Right atrium auricular region (tissue), 2 donors: ENCODE results near the gene MAML1. TPM values are rescaled to one million over a fixed set of nuclear protein-coding genes. Genes with fewer than 3 reads are reported as not detected.
"Not testable (repeated sequence)": the region's sequence is repeated elsewhere in the genome, so short reads cannot be mapped to it uniquely, and the experiment has no call there.

Experiments used
- DNase-seq: peaks from one replicate; pipeline ENCODE4 v3.0.0-alpha.2; 2019; ENCODE audit warnings: low spot score
- H3K27ac ChIP-seq, 2 donors: fragments of 200-600 bp; sonication (generic); 1 replicate in 1 of 2; 2 replicates in 1 of 2; pipeline ENCODE4 v1.5.1; 2016 to 2019
- H3K27me3 ChIP-seq, 2 donors: fragments of 200-600 bp; sonication (generic); one replicate each; pipeline versions ENCODE4 v1.5.1 to v1.6.0; 2017 to 2019
- H3K36me3 ChIP-seq: fragments of 200-600 bp; sonication (generic); one replicate; pipeline ENCODE4 v1.5.1; 2016
- H3K4me1 ChIP-seq, 2 donors: fragments of 200-600 bp; sonication (generic); one replicate each; pipeline versions ENCODE4 v1.5.1 to v1.6.0; 2017 to 2019
- H3K4me3 ChIP-seq, 2 donors: fragments of 200-600 bp; sonication (generic); 1 replicate in 1 of 2; 2 replicates in 1 of 2; pipeline ENCODE4 v1.5.1; 2017 to 2019; ENCODE audit warnings: mild to moderate bottlenecking in 1 of 2, moderate library complexity in 1 of 2
- H3K9me3 ChIP-seq, 2 donors: fragments of 200-600 bp; sonication (generic); one replicate each; pipeline ENCODE4 v1.5.1; 2019
- CTCF ChIP-seq, 2 donors: fragments of 200-600 bp; sonication (generic); IDR thresholded peaks; one replicate each; pipeline ENCODE4 v1.5.1; 2019; ENCODE audit warnings: antibody characterized with exemption in 2 of 2
- total RNA-seq, 2 donors: library from RNA; depleted of rRNA; stranded (reverse); fragments of >200 nt; gene quantifications; one replicate each; pipeline ENCODE4 v1.1.0, GENCODE V29; 2016

MAML1 gene
- total RNA-seq, 2 donors from 2014 or later: 10.8 to 16.6 TPM

- no peak for DNase-seq
- TF ChIP-seq CTCF (IDR thresholded peaks at IDR 0.05): no peak
- no peaks in the 10 kb centered on the region for H3K27me3 ChIP-seq
- no peaks in the 10 kb centered on the region for H3K9me3 ChIP-seq
- no peak overlapping the region for H3K27ac ChIP-seq
- H3K4me1 ChIP-seq: peaks cover 0 to 22% of the 10 kb centered on the region in 2 donors
- H3K4me3 ChIP-seq: no peak overlapping the region
- no peaks in the 10 kb centered on the region for H3K36me3 ChIP-seq
Measured at GRCh38 chr5:179788193-179788854, 55.7 kb downstream of the MAML1 start.

GRCh38 chr5:179789278-179789677 is 56.7 kb downstream of the MAML1 start:
- not testable (repeated sequence) for DNase-seq, H3K27me3 ChIP-seq, H3K4me3 ChIP-seq, H3K9me3 ChIP-seq, H3K36me3 ChIP-seq, H3K27ac ChIP-seq
- peaks cover 0 to 32% of the 10 kb centered on the region in 2 donors for H3K4me1 ChIP-seq

- no peaks in the 10 kb centered on the region for H3K9me3 ChIP-seq
- H3K4me3 ChIP-seq: no peak overlapping the region
- H3K27me3 ChIP-seq: no peaks in the 10 kb centered on the region
- no peak for TF ChIP-seq CTCF (IDR thresholded peaks at IDR 0.05)
- H3K36me3 ChIP-seq: peaks cover under 1% of the 10 kb centered on the region
- H3K4me1 ChIP-seq: peaks cover 0 to 55% of the 10 kb centered on the region in 2 donors
- DNase-seq: no peak
- peak overlapping the region; percentile 64 to 78 for H3K27ac ChIP-seq
Measured at GRCh38 chr5:179791881-179792611, 59.4 kb downstream of the MAML1 start.

DNA sequence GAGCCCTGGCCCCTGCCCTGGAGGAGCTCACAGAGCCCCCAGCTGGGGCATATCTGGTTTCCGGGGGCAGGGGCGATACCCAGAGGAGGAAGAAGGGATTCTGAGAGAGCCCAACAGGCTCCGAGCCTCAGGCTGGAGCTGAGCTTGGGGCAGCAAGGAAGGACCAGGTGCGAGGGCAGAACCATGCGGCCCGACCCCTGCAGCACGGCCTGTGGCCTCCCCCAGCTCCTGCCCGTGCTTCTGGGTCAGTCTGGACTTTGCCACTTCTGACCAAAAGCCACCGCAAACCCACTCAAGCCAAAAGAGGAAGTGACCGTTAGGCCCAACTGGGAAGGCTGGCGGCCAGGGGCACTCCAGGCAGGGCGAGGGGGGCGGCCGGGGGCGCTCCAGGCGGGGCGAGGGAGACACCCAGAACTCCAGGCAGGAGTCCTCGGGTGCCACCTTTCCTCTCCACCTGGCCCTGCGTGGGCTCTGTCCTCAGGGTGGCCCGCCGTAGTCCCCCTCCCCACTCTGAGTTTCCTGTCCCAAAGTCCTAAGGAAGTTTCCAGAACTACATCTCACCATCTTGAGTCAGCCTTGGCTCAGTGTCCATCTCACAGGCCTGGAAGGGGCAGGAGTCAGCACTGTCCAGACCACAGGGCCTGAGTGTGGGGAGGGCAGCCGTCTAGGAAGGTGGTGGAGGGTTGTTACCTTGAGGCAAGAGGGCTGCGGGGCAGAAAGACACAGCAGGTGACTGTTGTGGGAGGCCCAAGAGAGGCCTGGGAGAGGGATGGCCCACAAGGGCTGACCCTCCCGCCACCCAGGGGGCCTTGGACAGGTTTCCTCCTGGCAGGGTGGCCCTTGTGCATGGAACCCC is 60.2 kb downstream of the MAML1 start:
- no peak for TF ChIP-seq CTCF (IDR thresholded peaks at IDR 0.05)
- Histone ChIP-seq H3K36me3 (peaks cover 8% of the 10 kb centered on the region), H3K27ac (peak overlapping the region; percentile 64 to 78), H3K4me3 (peak overlapping the region in 1 of 2 donors; percentile 64), H3K9me3 (no peaks in the 10 kb centered on the region), H3K27me3 (no peaks in the 10 kb centered on the region), H3K4me1 (peaks cover 0 to 56% of the 10 kb centered on the region in 2 donors)
- DNase-seq: no peak

GRCh38 chr5:179793468-179794139 is 61.0 kb downstream of the MAML1 start, which contains the start of gene LTC4S:
TSS of gene LTC4S (plus strand) at chr5:179793986. CDS start at chr5:179794081, 95 bp downstream.
- peak; percentile 88 for DNase-seq
- TF ChIP-seq CTCF (IDR thresholded peaks at IDR 0.05): no peak
- Histone ChIP-seq H3K27ac (peak within 1 kb of the TSS; percentile 64 to 78), H3K4me1 (peaks cover 0 to 56% of the 10 kb centered on the region in 2 donors), H3K27me3 (no peaks in the 10 kb centered on the region), H3K36me3 (peaks cover 16% of the 10 kb centered on the region), H3K4me3 (peak within 1 kb of the TSS; percentile 3 to 64), H3K9me3 (no peaks in the 10 kb centered on the region)
